SK-N-MC (cell line): Measurements from ENCODE around the gene AK8.

Experiments used
- EZH2 ChIP-seq: fragments of 200-600 bp; sonication (generic); IDR thresholded peaks from one replicate; pipeline ENCODE4 v1.6.1; 2017; ENCODE audit warnings: antibody characterized with exemption
- FOXP2 ChIP-seq: optimal IDR thresholded peaks from 2 replicates; pipeline ENCODE3; 2011; ENCODE audit warnings: mild to moderate bottlenecking, moderate library complexity; ENCODE audit not compliant: insufficient read depth; ENCODE audit errors: extremely low read length, control extremely low read depth

DNA sequence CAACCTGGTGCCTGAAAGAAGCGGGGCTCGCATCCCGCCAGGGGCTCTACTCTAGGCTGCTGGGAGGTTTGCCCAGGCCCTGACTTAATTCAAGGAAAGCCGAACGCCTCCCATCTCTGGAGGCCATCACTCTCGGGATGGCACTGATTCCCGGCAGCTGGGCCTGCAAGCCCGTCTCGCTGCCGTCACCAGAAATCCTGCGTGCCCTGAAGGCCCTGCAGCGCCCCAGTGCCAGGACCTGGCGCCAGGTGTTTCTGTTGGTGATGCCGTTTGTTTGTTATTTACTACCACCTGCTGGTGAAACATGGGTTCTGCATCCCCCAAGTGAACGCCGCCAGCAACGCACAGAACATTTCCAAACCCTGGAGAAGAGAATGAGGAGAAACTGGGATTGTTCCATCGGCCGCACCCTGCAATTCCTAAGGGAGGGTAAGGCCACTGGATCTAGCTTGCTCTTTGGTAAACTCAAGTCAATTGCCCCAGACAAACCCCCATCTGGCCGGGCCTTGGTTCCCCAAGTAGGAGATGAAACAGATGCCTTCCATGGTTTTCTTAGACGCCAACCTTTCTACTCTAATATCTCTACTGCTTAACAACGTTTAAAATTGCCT lies 77.9 kb downstream of the AK8 start:
- TF ChIP-seq FOXP2 (no peak), EZH2 (no peak)
